HG03342 (cell line): ENCODE data around the gene IGF1R.

Experiments used
- ATAC-seq: cut with Tn5 transposase; IDR thresholded peaks from one replicate; pipeline ENCODE4 v1.9.1; 2021; ENCODE audit warnings: mild to moderate bottlenecking, moderate library complexity; ENCODE audit not compliant: unreplicated experiment

IGF1R gene

GRCh38 chr15:98815207-98815606, 166.9 kb downstream of the IGF1R start:
- ATAC-seq: no peak

DNA sequence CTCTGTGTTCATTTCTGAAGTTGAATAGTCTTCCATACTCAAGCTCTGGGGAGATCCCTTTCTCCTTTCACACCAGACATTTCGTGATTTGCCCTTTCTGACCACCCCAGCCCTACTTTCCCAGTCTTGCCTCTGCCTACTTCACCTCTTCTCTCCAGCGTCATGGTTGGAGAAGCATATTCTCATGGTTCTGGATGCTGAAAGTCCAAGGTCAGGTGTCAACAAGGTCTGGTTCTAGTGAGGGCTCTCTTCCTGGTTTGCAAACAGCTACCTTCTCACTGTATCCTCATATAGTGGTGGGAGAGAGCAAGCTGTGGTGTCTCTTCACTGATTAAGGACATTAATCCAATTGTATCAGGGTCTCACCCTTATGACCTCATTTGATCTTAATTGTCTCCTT, 169.4 kb downstream of the IGF1R start:
- ATAC-seq: no peak

DNA sequence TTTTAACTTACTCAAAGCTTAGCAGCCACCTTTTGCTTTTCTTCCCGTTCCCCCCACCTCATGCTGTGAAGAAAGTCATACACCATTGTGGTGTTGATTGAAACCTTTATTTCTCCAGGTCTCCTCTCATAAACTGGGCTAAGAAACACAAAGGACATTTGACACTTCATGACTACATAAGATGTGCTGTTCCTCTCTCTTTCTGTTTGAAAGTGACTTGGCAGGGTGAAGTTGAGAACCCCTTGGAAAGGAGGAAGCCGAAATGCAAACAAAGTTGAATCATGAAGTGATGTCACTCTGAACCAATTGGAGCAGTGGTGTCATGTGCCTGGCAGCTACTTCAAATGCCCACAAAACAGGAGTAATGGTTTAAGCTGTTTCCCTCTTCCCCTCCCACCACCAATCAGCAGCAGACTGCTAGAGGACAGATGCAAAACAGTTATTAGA, 174.7 kb downstream of the IGF1R start:
- no peak for ATAC-seq

- ATAC-seq: no peak
Measured at GRCh38 chr15:98823616-98824015, 175.3 kb downstream of the IGF1R start.

GRCh38 chr15:98824595-98824994, 176.3 kb downstream of the IGF1R start:
- ATAC-seq: no peak

DNA sequence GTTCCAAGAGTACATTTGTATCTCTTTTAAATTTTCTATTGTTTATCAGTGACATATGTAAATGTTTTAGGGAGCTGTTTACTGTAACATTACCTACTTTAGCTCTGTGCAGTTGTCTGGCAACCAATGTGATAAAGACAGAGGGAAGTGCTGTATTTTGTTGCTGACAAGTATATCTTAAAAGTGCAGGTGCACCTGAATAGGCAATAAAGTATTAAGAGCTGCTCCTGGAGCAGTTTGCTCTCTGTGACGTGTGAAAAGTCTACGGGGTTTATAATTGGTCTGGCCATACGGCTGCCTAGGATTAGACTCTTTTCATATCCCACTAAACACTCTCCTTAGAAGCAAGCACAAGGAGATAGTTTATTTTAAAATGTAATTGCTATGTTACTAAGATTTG, 178.3 kb downstream of the IGF1R start:
- ATAC-seq: no peak

DNA sequence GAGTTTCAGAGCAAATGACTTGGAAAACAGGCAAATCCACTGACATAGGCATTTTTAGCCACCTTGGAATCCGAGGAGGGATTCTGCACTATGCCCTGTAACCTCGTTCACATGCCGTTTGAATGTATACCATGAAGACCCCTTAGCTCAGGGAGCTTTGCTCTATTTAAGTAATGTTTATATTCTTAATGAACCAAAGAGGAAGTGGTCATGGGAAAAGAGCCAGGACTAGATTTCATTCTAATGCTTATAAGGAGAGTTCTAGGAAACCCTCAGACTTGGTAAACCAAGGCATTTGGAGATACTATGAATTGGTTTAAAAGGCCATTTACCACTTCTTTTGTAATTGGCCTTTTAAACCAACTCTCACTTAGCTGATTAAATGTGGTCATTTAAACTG, 178.9 kb downstream of the IGF1R start:
- ATAC-seq: no peak

DNA sequence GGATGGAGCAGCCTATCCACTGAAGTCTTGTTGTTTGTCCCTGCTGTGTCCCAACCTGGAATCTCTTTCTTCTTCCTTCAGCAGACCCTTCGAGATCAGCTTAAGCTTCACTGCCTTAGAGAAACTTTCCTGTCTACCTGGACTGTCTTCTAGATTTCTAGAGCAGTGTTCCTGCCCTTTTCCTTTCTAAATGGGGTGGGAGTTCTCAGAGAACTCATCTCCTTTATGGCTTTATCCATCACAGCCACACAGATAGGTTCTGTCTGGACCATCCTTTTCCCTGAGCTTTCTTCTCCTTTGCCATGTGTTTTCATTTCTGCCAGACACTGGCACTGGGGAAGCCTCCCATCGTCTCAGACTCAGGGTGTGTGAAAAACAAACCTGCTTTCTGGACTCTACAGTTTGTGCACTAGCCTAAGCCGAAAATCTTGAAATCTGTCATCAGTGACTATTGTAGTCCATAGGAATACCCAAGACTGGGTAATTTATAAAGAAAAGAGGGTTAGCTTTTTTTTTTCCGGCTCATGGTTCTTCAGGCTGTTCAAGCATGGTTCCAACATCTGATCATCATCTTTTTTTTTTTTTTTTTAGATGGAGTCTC, 181.8 kb downstream of the IGF1R start:
- ATAC-seq: no peak

- ATAC-seq: no peak
Measured at GRCh38 chr15:98834976-98835375, 186.6 kb downstream of the IGF1R start.

- ATAC-seq: no peak
Measured at GRCh38 chr15:98835876-98836275, 187.5 kb downstream of the IGF1R start.

- ATAC-seq: no peak
Measured at GRCh38 chr15:98838387-98839259, 190.3 kb downstream of the IGF1R start.

DNA sequence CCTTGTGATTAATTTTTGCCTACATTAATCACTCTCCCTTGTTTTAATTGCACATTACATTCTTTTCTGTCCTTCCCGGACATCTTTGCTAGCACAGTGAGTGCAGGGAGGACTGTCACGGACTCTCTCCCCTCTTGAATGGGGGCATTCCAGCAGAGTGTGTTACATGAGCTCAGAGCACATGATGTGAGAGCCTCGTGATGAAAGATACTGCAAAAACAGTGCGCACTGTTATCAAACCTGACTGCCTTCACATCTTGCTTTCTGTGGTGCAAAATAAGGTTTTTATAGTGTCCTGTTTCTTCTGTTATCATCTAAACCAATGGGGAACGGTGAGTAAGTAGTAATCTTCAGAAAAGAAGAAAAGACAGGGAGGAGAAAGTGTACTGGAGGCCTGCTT, 191.7 kb downstream of the IGF1R start:
- no peak for ATAC-seq

DNA sequence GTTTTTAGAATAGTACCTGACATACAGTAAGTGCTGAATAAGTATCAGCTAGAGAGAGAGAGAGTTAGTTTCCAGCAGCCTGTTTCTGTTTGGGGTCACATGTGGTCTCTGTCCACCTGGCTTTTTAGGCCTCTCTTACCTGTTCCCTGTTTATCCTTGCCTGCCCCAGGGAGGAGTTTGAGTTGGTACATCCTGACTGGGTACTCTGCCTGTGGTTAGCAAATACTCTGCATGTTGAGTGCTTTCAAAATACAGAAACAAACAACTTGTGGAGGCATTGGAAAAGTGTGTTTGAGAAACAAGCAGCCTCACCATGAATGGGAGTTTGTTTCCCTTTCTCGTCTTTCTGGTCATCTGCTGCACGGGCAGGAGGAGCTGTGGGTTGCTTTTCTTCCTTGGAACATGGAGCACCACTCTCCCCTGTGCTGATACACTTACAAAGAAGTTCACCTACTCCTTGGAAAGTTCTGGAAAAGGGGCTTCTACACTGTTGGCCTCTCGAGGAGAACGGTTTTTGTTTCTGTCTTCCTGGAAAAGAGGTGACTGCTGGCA, 193.2 kb downstream of the IGF1R start:
- no peak for ATAC-seq

DNA sequence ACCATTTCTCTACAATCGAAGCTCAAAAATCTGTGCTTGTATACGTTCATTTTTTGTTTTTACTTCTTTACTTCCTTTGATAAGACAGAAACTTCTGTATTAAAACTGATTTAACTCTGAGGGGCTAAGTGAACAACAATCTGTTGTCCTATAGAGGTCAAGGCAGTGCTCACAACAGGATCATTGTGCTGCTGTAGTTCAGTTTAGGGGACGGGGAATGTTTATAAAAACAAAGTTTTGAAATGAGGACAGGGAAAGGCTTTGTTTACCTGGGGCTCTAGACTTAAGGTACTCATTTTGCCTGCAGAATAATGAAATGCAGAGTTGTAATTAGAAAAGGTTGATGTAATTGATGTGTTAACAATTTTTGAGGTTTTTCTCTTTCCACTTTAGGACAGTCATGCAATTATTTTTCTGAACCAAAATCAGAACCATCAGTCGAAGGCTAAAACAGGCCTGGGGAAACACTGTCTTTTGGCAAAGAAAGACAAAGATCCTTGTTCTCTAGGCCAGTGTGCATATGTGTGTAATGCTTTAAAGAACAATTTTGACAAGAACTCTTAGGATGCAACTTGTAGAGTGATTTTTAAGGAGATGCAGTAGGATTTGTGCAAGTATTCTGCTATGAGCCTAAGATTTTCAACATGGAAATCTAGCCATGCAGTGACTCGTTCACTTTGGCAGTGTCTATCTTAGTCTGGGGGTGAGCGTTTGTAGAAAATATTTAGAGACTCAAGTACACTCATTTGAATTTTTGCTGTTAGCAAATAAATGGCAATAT, 194.0 kb downstream of the IGF1R start:
- no peak for ATAC-seq

DNA sequence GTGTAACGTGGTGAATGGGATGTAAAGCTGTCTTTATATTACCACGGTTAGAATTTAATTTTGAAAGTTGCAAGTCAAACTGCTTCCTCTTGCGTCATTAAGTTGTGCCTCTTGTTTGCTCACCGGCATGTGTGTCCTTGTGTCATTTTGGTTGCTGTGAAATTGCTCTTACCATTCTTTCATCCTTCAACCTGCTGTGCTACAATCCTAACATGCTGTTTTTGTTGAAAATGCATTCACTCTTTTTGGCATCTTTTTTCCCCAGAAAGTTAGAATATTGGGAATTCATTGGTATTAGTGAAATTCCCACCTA, 194.6 kb downstream of the IGF1R start:
- no peak for ATAC-seq

- ATAC-seq: no peak
Measured at GRCh38 chr15:98843844-98844243, 195.5 kb downstream of the IGF1R start.

DNA sequence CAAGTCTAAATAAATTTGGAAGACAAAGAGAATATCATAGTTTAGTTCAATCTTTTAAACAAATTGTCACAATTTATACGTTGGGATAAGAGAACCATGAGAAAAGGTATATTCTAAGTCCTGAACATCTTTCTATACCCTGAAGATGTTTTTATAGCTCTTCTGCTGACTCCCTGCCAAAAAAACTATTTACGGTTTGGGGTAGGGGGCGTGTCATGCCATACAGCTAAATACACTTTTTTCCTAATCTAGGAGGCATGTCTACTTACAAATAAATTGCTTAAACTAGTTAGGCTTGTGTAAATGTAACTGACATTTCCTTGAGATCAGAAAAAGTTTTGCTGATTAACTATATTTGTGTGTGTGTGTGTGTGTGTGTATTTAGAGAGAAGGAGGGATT, 195.9 kb downstream of the IGF1R start:
- ATAC-seq: no peak

GRCh38 chr15:98845138-98845884, 197.0 kb downstream of the IGF1R start:
- no peak for ATAC-seq

DNA sequence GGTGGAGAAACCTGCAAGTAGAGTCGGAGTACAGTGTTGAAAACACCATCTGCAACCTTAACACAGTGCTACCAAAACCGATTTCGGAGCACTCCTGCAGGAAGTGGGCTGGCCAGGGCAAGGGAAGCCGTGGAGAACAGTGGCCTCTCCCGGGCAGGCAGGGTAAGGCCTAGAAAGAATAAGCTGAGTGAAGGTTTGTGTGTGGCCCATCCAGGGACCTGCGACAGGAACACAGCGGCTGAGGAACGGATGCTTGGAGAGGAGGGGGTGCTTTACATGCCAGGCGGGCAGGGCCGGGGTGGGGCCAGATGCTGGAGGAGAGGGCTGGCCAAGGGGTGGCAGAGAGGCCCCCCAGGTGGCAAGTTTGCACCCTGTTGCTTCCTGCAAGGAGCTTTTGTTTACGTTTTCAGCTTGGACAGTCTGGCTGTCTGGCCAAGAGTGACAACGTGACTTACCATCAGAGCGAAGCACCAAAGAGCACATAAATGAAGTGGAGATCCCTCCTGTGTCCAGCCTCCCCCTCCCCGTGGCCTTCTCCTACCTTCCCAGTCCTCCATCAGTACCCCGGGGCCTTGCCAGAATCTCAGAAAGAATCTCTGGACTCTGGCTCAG, 202.7 kb downstream of the IGF1R start:
- ATAC-seq: peak; percentile 41

- ATAC-seq: peak; percentile 33
Measured at GRCh38 chr15:98853161-98853560, 204.8 kb downstream of the IGF1R start.
